Vagina (tissue), 2 donors: ENCODE data around the gene SSNA1. TPM values are rescaled to one million over a fixed set of nuclear protein-coding genes. Genes with fewer than 3 reads are reported as not detected.
A peak's percentile ranks its signal among the peaks of the same experiment; 100 is the strongest.

Source experiments
- DNase-seq, 2 donors: peaks; one replicate each; pipeline ENCODE4 v3.0.0-alpha.2; 2017; ENCODE audit errors: extremely low spot score in 2 of 2
- H3K27ac ChIP-seq: fragments of 200-600 bp; sonication (generic); one replicate; pipeline ENCODE4 v1.5.1; 2019
- H3K27me3 ChIP-seq: fragments of 200-600 bp; sonication (generic); one replicate; pipeline ENCODE4 v1.5.1; 2019
- H3K36me3 ChIP-seq, 2 donors: fragments of 200-600 bp; sonication (generic); one replicate each; pipeline ENCODE4 v1.5.1; 2017 to 2019
- H3K4me1 ChIP-seq: fragments of 200-600 bp; sonication (generic); one replicate; pipeline ENCODE4 v1.5.1; 2019
- H3K4me3 ChIP-seq, 2 donors: fragments of 200-600 bp; sonication (generic); 1 replicate in 1 of 2; 2 replicates in 1 of 2; pipeline ENCODE4 v1.5.1; 2016 to 2019
- H3K9me3 ChIP-seq: fragments of 200-600 bp; sonication (generic); one replicate; pipeline ENCODE4 v1.5.1; 2019
- CTCF ChIP-seq, 3 experiments: fragments of 450-650 bp in 2 of 3; fragments of 200-600 bp in 1 of 3; sonication (generic) in 1 of 3; IDR thresholded peaks; one replicate each; pipeline ENCODE4 v1.5.1; 2017 to 2019; ENCODE audit warnings: antibody characterized with exemption in 3 of 3, mild to moderate bottlenecking in 2 of 3, moderate library complexity in 2 of 3
- POLR2A ChIP-seq, 2 donors: fragments of 450-650 bp; IDR thresholded peaks; one replicate each; pipeline ENCODE4 v1.6.1; 2017; ENCODE audit warnings: antibody characterized with exemption in 2 of 2, mild to moderate bottlenecking in 2 of 2, moderate library complexity in 2 of 2
- POLR2AphosphoS5 ChIP-seq, 2 donors: sonication (generic); formaldehyde crosslinking; IDR thresholded peaks; one replicate each; pipeline ENCODE4 v1.9.0; 2017; ENCODE audit warnings: antibody characterized with exemption in 2 of 2, mild to moderate bottlenecking in 2 of 2, low read depth in 1 of 2; ENCODE audit not compliant: insufficient read depth in 1 of 2
- intact Hi-C: fragments of 100-400 bp; cut with DNase I; formaldehyde crosslinking; loops from one replicate; pipeline ENCODE4 v1.15.1; 2023
- total RNA-seq: library from RNA; depleted of rRNA; stranded (reverse); fragments of >200 nt; gene quantifications from one replicate; pipeline ENCODE4 v1.2.3, GENCODE V29; 2016

Gene SSNA1
- total RNA-seq, 1 donor from 2014 or later = 49.8 TPM

- Histone ChIP-seq H3K36me3 (no peaks in the 10 kb centered on the region), H3K27ac (peak within 1 kb of the TSS; percentile 71), H3K27me3 (no peaks in the 10 kb centered on the region), H3K9me3 (no peaks in the 10 kb centered on the region), H3K4me1 (peaks cover 54% of the 10 kb centered on the region), H3K4me3 (peak within 1 kb of the TSS; percentile 76 to 96)
- peak in 1 of 2 donors; percentile 38 for TF ChIP-seq POLR2A (IDR thresholded peaks at IDR 0.05)
- TF ChIP-seq CTCF (IDR thresholded peaks at IDR 0.05) = no peak
- TF ChIP-seq POLR2AphosphoS5 (IDR thresholded peaks at IDR 0.05; ENCODE audit: insufficient read depth in 1 of 2, low read depth in 1 of 2) = peak; percentile 87 to 93
- no peak for DNase-seq
- intact Hi-C loops = no loop called here
Observed at GRCh38 chr9:137205126-137206069, 16.9 kb downstream of the SSNA1 start, which contains the start of the genes NDOR1 and TMEM203. TSS of gene NDOR1 (plus strand) at chr9:137205700. CDS start at chr9:137205778, 78 bp downstream. TSS of gene TMEM203 (minus strand) at chr9:137205648. CDS start at chr9:137205414, 234 bp downstream.

GRCh38 chr9:137206602-137207001, 18.1 kb downstream of the SSNA1 start:
- no peaks in the 10 kb centered on the region for H3K27me3 ChIP-seq
- no peaks in the 10 kb centered on the region for H3K36me3 ChIP-seq
- no peak for DNase-seq
- no peaks in the 10 kb centered on the region for H3K9me3 ChIP-seq
- H3K4me3 ChIP-seq = peak overlapping the region; percentile 76 to 96
- peaks cover 46% of the 10 kb centered on the region for H3K4me1 ChIP-seq
- H3K27ac ChIP-seq = no peak overlapping the region
- TF ChIP-seq CTCF (IDR thresholded peaks at IDR 0.05) (no peak), POLR2A (IDR thresholded peaks at IDR 0.05) (no peak), POLR2AphosphoS5 (IDR thresholded peaks at IDR 0.05; ENCODE audit: insufficient read depth in 1 of 2, low read depth in 1 of 2) (no peak)
- intact Hi-C loops = no loop called here

GRCh38 chr9:137211532-137211931, 23.1 kb downstream of the SSNA1 start:
- Histone ChIP-seq H3K9me3 (no peaks in the 10 kb centered on the region), H3K27ac (no peak overlapping the region), H3K36me3 (no peaks in the 10 kb centered on the region), H3K4me3 (no peak overlapping the region), H3K27me3 (no peaks in the 10 kb centered on the region), H3K4me1 (peaks cover 6% of the 10 kb centered on the region)
- intact Hi-C loops = no loop called here
- TF ChIP-seq CTCF (IDR thresholded peaks at IDR 0.05) (no peak), POLR2AphosphoS5 (IDR thresholded peaks at IDR 0.05; ENCODE audit: insufficient read depth in 1 of 2, low read depth in 1 of 2) (no peak), POLR2A (IDR thresholded peaks at IDR 0.05) (no peak)
- no peak for DNase-seq

GRCh38 chr9:137212520-137212919, 24.0 kb downstream of the SSNA1 start:
- no peaks in the 10 kb centered on the region for H3K9me3 ChIP-seq
- H3K27ac ChIP-seq = no peak overlapping the region
- H3K4me1 ChIP-seq = peaks cover 1% of the 10 kb centered on the region
- no peak for DNase-seq
- no peak for TF ChIP-seq POLR2A (IDR thresholded peaks at IDR 0.05)
- intact Hi-C loops = no loop called here
- H3K4me3 ChIP-seq = no peak overlapping the region
- no peaks in the 10 kb centered on the region for H3K36me3 ChIP-seq
- no peaks in the 10 kb centered on the region for H3K27me3 ChIP-seq

- Histone ChIP-seq H3K4me3 (no peak overlapping the region), H3K27ac (no peak overlapping the region), H3K4me1 (peaks cover 10% of the 10 kb centered on the region), H3K36me3 (no peaks in the 10 kb centered on the region), H3K9me3 (no peaks in the 10 kb centered on the region), H3K27me3 (no peaks in the 10 kb centered on the region)
- DNase-seq = no peak
- TF ChIP-seq POLR2A (IDR thresholded peaks at IDR 0.05) = no peak
- no peak for TF ChIP-seq CTCF (IDR thresholded peaks at IDR 0.05)
- TF ChIP-seq POLR2AphosphoS5 (IDR thresholded peaks at IDR 0.05; ENCODE audit: insufficient read depth in 1 of 2, low read depth in 1 of 2) = no peak
- intact Hi-C loops = no loop called here
Observed at GRCh38 chr9:137213160-137214060, 24.9 kb downstream of the SSNA1 start.
